ENCODE data around the gene COL18A1.

DNA sequence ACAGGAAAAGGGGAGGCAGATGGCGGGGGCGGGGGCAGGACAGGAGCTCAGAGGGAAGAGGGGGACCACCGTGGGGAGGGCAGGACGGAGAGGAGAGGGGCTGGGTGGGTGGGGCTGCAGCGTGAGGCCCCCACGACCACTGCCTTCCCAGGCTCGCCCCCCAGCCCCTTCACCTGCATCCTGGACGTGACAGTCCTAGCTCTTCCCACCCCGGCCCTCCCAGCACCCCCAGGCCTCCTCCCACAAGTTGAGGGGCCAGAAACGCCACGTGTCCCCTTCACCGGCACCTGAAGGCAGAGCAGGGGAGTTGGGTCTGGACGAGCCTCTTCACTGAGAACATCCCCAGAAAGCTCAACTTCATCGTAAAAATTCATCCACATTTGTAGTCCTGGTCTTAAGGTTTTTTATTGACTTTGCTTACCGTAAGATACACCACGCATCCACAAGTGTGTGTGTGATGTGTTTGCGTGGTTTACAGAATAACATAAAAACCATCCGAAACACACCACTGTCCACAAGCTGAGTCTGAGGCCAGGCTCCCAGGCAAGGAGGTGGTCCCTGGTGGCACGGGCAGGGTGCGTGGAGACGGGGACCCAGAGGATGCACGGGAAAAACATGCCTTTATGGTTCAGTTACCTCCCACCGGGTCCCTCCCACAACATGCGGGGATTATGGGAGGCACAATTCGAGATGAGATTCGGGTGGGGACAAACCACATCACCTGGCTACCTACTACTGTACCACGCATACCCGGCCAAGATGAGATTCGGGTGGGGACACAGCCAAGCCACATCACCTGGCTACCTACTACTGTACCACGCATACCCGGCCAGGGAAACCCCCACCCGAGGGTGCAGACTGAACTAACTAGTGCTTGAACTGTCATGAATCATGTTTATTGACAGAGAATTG, 13.9 kb upstream of the COL18A1 start:
- TF ChIP-seq, protein P1, sequence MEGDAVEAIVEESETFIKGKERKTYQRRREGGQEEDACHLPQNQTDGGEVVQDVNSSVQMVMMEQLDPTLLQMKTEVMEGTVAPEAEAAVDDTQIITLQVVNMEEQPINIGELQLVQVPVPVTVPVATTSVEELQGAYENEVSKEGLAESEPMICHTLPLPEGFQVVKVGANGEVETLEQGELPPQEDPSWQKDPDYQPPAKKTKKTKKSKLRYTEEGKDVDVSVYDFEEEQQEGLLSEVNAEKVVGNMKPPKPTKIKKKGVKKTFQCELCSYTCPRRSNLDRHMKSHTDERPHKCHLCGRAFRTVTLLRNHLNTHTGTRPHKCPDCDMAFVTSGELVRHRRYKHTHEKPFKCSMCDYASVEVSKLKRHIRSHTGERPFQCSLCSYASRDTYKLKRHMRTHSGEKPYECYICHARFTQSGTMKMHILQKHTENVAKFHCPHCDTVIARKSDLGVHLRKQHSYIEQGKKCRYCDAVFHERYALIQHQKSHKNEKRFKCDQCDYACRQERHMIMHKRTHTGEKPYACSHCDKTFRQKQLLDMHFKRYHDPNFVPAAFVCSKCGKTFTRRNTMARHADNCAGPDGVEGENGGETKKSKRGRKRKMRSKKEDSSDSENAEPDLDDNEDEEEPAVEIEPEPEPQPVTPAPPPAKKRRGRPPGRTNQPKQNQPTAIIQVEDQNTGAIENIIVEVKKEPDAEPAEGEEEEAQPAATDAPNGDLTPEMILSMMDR (IDR thresholded peaks at IDR 0.05; ENCODE audit: low read depth, low read length), result no peak
- no peak for TF ChIP-seq EZH2phosphoT487 (IDR thresholded peaks at IDR 0.05; ENCODE audit: low read depth)

All from OCI-LY3 (cell line).